GM23338 (cell line): ENCODE data around the gene NUFIP2.

ENCODE experiments used
- CREB1 ChIP-seq: fragments of 250-450 bp; sonication (Bioruptor Pico); IDR thresholded peaks from 2 replicates; pipeline ENCODE4 v1.5.0; 2020; ENCODE audit warnings: low read depth, mild to moderate bottlenecking, moderate library complexity
- ETS1 ChIP-seq: IDR thresholded peaks from 2 replicates; pipeline ENCODE4 v1.6.1; 2016; ENCODE audit warnings: antibody characterized with exemption
- EZH2 ChIP-seq: fragments of 200-600 bp; sonication (generic); IDR thresholded peaks from one replicate; pipeline ENCODE4 v1.8.0; 2017; ENCODE audit warnings: antibody characterized with exemption, mild to moderate bottlenecking, low read depth; ENCODE audit not compliant: unreplicated experiment
- EZH2phosphoT487 ChIP-seq: fragments of 200-600 bp; sonication (generic); IDR thresholded peaks from one replicate; pipeline ENCODE4 v1.8.1; 2018; ENCODE audit warnings: antibody characterized with exemption; ENCODE audit not compliant: unreplicated experiment
- JUNB ChIP-seq: IDR thresholded peaks from one replicate; pipeline ENCODE4 v1.6.1; 2016; ENCODE audit warnings: antibody characterized with exemption; ENCODE audit not compliant: unreplicated experiment
- POLR2AphosphoS5 ChIP-seq: IDR thresholded peaks from 2 replicates; pipeline ENCODE4 v1.6.1; 2016; ENCODE audit warnings: antibody characterized with exemption, low read depth
- STAT1 ChIP-seq: IDR thresholded peaks from one replicate; pipeline ENCODE4 v1.6.1; 2016; ENCODE audit warnings: antibody characterized with exemption; ENCODE audit not compliant: unreplicated experiment
- ZNF114 ChIP-seq: fragments of 250-450 bp; sonication (Bioruptor Pico); IDR thresholded peaks from 2 replicates; pipeline ENCODE4 v1.5.0; 2020; ENCODE audit warnings: mild to moderate bottlenecking, moderate library complexity
- ZNF331 ChIP-seq: fragments of 250-450 bp; sonication (Bioruptor Pico); IDR thresholded peaks from 2 replicates; pipeline ENCODE4 v1.5.0; 2020; ENCODE audit warnings: low read depth, mild to moderate bottlenecking, moderate library complexity
- TF ChIP-seq, protein P1 (sequence below), 2 experiments: fragments of 200-600 bp in 1 of 2; sonication (generic) in 1 of 2; conservative IDR thresholded peaks; 2 replicates each; pipeline versions ENCODE4 v1.5.1 to v1.6.1; 2016 to 2017; ENCODE audit warnings: antibody characterized with exemption in 2 of 2, low read depth in 2 of 2, mild to moderate bottlenecking in 2 of 2, moderate library complexity in 1 of 2
- TF ChIP-seq, protein P2 (sequence below): IDR thresholded peaks from one replicate; pipeline ENCODE4 v1.6.1; 2018; ENCODE audit warnings: antibody characterized with exemption; ENCODE audit not compliant: unreplicated experiment

- TF ChIP-seq, protein P1, sequence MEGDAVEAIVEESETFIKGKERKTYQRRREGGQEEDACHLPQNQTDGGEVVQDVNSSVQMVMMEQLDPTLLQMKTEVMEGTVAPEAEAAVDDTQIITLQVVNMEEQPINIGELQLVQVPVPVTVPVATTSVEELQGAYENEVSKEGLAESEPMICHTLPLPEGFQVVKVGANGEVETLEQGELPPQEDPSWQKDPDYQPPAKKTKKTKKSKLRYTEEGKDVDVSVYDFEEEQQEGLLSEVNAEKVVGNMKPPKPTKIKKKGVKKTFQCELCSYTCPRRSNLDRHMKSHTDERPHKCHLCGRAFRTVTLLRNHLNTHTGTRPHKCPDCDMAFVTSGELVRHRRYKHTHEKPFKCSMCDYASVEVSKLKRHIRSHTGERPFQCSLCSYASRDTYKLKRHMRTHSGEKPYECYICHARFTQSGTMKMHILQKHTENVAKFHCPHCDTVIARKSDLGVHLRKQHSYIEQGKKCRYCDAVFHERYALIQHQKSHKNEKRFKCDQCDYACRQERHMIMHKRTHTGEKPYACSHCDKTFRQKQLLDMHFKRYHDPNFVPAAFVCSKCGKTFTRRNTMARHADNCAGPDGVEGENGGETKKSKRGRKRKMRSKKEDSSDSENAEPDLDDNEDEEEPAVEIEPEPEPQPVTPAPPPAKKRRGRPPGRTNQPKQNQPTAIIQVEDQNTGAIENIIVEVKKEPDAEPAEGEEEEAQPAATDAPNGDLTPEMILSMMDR (conservative IDR thresholded peaks at IDR 0.05; ENCODE audit: low read depth in 2 of 2) = no peak
- no peak for TF ChIP-seq POLR2AphosphoS5
- no peak for TF ChIP-seq EZH2
- TF ChIP-seq CREB1 (CRISPR knock-in tag) = no peak
- TF ChIP-seq ZNF331 (CRISPR knock-in tag) = no peak
- TF ChIP-seq, protein P2, sequence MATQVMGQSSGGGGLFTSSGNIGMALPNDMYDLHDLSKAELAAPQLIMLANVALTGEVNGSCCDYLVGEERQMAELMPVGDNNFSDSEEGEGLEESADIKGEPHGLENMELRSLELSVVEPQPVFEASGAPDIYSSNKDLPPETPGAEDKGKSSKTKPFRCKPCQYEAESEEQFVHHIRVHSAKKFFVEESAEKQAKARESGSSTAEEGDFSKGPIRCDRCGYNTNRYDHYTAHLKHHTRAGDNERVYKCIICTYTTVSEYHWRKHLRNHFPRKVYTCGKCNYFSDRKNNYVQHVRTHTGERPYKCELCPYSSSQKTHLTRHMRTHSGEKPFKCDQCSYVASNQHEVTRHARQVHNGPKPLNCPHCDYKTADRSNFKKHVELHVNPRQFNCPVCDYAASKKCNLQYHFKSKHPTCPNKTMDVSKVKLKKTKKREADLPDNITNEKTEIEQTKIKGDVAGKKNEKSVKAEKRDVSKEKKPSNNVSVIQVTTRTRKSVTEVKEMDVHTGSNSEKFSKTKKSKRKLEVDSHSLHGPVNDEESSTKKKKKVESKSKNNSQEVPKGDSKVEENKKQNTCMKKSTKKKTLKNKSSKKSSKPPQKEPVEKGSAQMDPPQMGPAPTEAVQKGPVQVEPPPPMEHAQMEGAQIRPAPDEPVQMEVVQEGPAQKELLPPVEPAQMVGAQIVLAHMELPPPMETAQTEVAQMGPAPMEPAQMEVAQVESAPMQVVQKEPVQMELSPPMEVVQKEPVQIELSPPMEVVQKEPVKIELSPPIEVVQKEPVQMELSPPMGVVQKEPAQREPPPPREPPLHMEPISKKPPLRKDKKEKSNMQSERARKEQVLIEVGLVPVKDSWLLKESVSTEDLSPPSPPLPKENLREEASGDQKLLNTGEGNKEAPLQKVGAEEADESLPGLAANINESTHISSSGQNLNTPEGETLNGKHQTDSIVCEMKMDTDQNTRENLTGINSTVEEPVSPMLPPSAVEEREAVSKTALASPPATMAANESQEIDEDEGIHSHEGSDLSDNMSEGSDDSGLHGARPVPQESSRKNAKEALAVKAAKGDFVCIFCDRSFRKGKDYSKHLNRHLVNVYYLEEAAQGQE = no peak
- TF ChIP-seq EZH2phosphoT487 = no peak
- no peak for TF ChIP-seq STAT1
- no peak for TF ChIP-seq ZNF114 (CRISPR knock-in tag)
- no peak for TF ChIP-seq ETS1
- no peak for TF ChIP-seq JUNB
Observed at GRCh38 chr17:29240477-29240876, 53.5 kb downstream of the NUFIP2 start.
